ENCODE measurements around the gene ZNF385D. TPM values are rescaled to one million over a fixed set of nuclear protein-coding genes. Genes with fewer than 3 reads are reported as not detected.

Gene ZNF385D
- total and polyA plus RNA-seq, 2 of the 13 experiments (the other 11 are each of a cell fraction or from before 2014, with no cell fraction given), result not detected

DNA sequence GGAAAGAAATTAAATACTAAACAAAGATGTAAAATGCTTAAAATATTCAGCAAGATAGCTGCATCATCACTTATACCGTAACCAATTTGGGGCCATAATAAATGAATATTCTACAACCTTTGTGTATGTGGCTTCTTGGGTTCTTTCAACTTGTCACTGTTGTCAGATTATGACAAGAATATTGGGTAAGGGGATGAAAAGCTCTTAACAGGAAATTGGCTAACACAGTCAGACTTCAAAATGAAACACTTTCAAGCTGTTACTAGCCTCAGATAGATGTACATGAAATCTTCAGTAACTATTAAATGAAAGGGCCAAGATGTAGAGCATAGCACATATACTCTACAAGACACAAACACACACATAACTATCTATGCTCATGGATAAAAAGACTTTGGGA lies 38.7 kb upstream of the ZNF385D start:
- ATAC-seq (no peak), FAIRE-seq (no peak), DNase-seq (ENCODE audit: low spot score) (no peak)
- Histone ChIP-seq H3K79me2 (ENCODE audit: insufficient read depth, low read length) (no peaks in the 10 kb centered on the region), H3K36me3 (replicated peaks in 1 of 2; ENCODE audit: control insufficient read depth in 1 of 2, insufficient read depth in 2 of 2, low read length in 2 of 2) (no peaks in the 10 kb centered on the region), H4K20me1 (ENCODE audit: insufficient read depth, low read length) (no peaks in the 10 kb centered on the region), H3K27ac (ENCODE audit: extremely low read length, insufficient read depth, low read length) (no peak overlapping the region), H3K4me1 (ENCODE audit: insufficient read depth, low read length) (no peaks in the 10 kb centered on the region), H2AFZ (ENCODE audit: low read length) (no peak overlapping the region), H3K9ac (ENCODE audit: insufficient read depth, low read depth, low read length) (no peak overlapping the region), H3K27me3 (ENCODE audit: control insufficient read depth in 1 of 2, insufficient read depth in 2 of 2, low read length in 2 of 2) (no peaks in the 10 kb centered on the region; a peak in 1 of 5 replicates), H3K4me2 (ENCODE audit: low read depth, low read length) (no peak overlapping the region), H3K9me3 (ENCODE audit: low read length) (peaks cover 15% of the 10 kb centered on the region), H3K4me3 (replicated peaks in 1 of 3; ENCODE audit: insufficient read depth in 1 of 3, low read depth in 2 of 3, low read length in 3 of 3) (no peak overlapping the region)
- POLR2A ChIA-PET, result no interaction called here
- BruUV-seq (replicated peaks), result no TSS peak
- CTCF ChIA-PET (ENCODE audit: low intra/inter-chr PET ratio, low total read pairs), result no interaction called here
- intact Hi-C loops (cut with micrococcal nuclease; ENCODE audit: unreplicated experiment) (no loop called here), in situ Hi-C loops (cut with HindIII; ENCODE audit: extremely low pct_ligation_motif_present, low pct_unique_long_range_greater_than_20kb) (no loop called here)
- TF ChIP-seq ZNF788 (CRISPR knock-in tag; IDR thresholded peaks at IDR 0.05; ENCODE audit: borderline replicate concordance) (no peak), ZNF138 (CRISPR knock-in tag; IDR thresholded peaks at IDR 0.05; ENCODE audit: low read depth) (no peak), SATB2 (CRISPR knock-in tag; IDR thresholded peaks at IDR 0.05) (no peak), FOXA1 (IDR thresholded peaks at IDR 0.05) (no peak), FOXA1 (CRISPR knock-in tag; IDR thresholded peaks at IDR 0.05) (no peak), ZFP90 (CRISPR knock-in tag; IDR thresholded peaks at IDR 0.05; ENCODE audit: borderline replicate concordance) (no peak), CBX1 (IDR thresholded peaks at IDR 0.05; ENCODE audit: low read depth) (no peak), ETV5 (CRISPR knock-in tag; IDR thresholded peaks at IDR 0.05; ENCODE audit: borderline replicate concordance) (no peak), ZNF331 (CRISPR knock-in tag; IDR thresholded peaks at IDR 0.05) (no peak)
- TF ChIP-seq, protein P1, sequence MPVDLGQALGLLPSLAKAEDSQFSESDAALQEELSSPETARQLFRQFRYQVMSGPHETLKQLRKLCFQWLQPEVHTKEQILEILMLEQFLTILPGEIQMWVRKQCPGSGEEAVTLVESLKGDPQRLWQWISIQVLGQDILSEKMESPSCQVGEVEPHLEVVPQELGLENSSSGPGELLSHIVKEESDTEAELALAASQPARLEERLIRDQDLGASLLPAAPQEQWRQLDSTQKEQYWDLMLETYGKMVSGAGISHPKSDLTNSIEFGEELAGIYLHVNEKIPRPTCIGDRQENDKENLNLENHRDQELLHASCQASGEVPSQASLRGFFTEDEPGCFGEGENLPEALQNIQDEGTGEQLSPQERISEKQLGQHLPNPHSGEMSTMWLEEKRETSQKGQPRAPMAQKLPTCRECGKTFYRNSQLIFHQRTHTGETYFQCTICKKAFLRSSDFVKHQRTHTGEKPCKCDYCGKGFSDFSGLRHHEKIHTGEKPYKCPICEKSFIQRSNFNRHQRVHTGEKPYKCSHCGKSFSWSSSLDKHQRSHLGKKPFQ (CRISPR knock-in tag; IDR thresholded peaks at IDR 0.05; ENCODE audit: insufficient replicate concordance), result no peak
- TF ChIP-seq, protein P2, sequence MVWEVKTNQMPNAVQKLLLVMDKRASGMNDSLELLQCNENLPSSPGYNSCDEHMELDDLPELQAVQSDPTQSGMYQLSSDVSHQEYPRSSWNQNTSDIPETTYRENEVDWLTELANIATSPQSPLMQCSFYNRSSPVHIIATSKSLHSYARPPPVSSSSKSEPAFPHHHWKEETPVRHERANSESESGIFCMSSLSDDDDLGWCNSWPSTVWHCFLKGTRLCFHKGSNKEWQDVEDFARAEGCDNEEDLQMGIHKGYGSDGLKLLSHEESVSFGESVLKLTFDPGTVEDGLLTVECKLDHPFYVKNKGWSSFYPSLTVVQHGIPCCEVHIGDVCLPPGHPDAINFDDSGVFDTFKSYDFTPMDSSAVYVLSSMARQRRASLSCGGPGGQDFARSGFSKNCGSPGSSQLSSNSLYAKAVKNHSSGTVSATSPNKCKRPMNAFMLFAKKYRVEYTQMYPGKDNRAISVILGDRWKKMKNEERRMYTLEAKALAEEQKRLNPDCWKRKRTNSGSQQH (CRISPR knock-in tag; IDR thresholded peaks at IDR 0.05; ENCODE audit: low read depth), result no peak
- TF ChIP-seq, protein P3, sequence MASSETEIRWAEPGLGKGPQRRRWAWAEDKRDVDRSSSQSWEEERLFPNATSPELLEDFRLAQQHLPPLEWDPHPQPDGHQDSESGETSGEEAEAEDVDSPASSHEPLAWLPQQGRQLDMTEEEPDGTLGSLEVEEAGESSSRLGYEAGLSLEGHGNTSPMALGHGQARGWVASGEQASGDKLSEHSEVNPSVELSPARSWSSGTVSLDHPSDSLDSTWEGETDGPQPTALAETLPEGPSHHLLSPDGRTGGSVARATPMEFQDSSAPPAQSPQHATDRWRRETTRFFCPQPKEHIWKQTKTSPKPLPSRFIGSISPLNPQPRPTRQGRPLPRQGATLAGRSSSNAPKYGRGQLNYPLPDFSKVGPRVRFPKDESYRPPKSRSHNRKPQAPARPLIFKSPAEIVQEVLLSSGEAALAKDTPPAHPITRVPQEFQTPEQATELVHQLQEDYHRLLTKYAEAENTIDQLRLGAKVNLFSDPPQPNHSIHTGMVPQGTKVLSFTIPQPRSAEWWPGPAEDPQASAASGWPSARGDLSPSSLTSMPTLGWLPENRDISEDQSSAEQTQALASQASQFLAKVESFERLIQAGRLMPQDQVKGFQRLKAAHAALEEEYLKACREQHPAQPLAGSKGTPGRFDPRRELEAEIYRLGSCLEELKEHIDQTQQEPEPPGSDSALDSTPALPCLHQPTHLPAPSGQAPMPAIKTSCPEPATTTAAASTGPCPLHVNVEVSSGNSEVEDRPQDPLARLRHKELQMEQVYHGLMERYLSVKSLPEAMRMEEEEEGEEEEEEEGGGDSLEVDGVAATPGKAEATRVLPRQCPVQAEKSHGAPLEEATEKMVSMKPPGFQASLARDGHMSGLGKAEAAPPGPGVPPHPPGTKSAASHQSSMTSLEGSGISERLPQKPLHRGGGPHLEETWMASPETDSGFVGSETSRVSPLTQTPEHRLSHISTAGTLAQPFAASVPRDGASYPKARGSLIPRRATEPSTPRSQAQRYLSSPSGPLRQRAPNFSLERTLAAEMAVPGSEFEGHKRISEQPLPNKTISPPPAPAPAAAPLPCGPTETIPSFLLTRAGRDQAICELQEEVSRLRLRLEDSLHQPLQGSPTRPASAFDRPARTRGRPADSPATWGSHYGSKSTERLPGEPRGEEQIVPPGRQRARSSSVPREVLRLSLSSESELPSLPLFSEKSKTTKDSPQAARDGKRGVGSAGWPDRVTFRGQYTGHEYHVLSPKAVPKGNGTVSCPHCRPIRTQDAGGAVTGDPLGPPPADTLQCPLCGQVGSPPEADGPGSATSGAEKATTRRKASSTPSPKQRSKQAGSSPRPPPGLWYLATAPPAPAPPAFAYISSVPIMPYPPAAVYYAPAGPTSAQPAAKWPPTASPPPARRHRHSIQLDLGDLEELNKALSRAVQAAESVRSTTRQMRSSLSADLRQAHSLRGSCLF (CRISPR knock-in tag; IDR thresholded peaks at IDR 0.05; ENCODE audit: borderline replicate concordance), result no peak
- TF ChIP-seq, protein P4, sequence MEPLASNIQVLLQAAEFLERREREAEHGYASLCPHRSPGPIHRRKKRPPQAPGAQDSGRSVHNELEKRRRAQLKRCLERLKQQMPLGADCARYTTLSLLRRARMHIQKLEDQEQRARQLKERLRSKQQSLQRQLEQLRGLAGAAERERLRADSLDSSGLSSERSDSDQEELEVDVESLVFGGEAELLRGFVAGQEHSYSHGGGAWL (CRISPR knock-in tag; IDR thresholded peaks at IDR 0.05), result no peak
- whole genome bisulfite sequencing (ENCODE audit: low lambda C conversion rate), result 42% methylated on average over 1 of the region's 1 CpG

Measured in HepG2 (cell line).